HG02884 (cell line): Measurements from ENCODE around the gene SPDYE16.
"Not testable (repeated sequence)": the region's sequence is repeated elsewhere in the genome, so short reads cannot be mapped to it uniquely, and the experiment has no call there.

Experiments
- ATAC-seq: cut with Tn5 transposase; IDR thresholded peaks from one replicate; pipeline ENCODE4 v1.9.1; 2021; ENCODE audit warnings: mild to moderate bottlenecking, moderate library complexity; ENCODE audit not compliant: unreplicated experiment

Gene SPDYE16

GRCh38 chr7:76505168-76506080, 37.7 kb downstream of the SPDYE16 start:
- ATAC-seq, result no peak

GRCh38 chr7:76504351-76505167, 38.5 kb downstream of the SPDYE16 start:
- not testable (repeated sequence) for ATAC-seq

GRCh38 chr7:76503244-76503643, 39.9 kb downstream of the SPDYE16 start:
- ATAC-seq, result not testable (repeated sequence)

GRCh38 chr7:76502836-76503235, 40.3 kb downstream of the SPDYE16 start:
- not testable (repeated sequence) for ATAC-seq

DNA sequence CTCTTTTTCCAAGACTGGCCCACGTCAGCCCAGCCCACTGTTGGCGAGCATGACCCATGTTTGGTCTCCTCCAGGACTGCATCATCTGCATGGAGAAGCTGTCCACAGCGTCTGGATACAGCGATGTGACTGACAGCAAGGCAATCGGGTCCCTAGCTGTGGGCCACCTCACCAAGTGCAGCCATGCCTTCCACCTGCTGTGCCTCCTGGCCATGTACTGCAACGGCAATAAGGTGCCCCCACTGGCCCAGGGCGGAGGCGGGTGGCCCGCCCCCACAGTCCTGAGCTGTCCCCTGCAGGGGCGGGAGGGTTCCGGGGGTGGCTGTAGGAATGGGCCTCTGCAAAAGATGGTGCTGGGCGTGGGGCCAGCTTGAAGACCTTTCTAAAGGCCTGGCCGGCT, 40.9 kb downstream of the SPDYE16 start:
- ATAC-seq, result not testable (repeated sequence)

- not testable (repeated sequence) for ATAC-seq
Observed at GRCh38 chr7:76499924-76500241, 43.2 kb downstream of the SPDYE16 start.

DNA sequence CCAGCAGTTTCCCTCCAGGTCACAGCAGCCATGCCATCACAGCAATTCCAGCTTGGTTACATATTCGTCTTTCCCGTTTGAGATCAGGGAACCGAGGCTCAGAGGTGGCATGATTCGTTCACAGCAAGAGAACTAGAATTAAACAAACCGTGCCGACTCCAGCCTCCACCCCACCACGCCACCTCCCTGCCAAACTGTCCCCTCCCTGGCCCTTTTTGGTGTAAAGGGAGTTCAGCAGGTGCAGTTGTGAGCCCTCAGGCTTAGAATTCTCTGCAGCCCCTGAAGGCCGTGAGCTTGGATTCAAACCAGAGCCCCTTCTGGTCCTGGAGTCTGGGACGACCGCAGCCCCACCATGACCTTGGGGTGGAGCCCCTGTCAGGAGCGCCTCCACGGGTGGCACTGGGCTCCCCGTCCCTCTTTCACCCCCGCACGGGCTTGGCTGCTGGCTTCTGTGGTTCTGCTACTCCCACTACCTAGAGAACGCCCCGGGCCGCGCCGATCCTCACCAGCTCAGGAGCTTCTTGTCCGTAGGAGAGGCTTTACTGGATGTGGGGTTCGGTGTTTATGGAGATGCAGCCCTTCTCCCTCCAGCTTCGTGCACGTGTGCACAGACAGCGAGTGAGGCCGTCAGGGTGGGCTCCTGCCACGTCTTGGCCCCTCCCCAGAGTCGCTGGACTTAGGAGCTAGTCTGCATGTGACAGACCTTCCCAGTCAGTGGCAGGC, 43.7 kb downstream of the SPDYE16 start:
- not testable (repeated sequence) for ATAC-seq

DNA sequence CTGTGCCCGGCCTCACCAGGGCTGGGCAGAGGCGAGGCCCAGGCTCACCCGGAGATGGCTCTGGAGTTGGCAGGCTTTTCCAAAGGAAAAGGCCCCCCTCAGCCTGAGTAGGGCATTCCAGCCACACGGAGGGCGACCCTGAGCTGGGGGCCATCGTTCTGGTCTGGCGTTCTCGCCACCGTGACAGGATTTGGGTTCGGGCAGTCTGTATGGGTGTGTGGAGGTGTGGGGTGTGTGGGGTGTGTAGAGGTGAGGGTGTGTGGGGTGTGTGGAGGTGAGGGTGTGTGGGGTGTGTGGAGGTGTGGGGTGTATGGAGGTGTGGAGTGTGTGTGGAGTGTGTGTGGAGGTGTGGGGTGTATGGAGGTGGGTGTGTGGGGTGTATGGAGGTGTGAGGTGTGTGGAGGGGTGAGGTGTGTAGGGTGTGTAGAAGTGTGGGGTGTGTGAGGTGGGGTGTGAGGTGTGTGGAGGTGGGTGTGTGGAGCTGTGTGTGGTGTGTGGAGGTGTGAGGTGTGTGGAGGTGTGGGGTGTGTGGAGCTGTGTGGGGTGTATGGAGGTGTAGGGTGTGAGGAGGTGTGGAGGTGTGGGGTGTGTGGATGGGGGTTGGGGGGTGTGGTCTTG, 44.4 kb downstream of the SPDYE16 start:
- ATAC-seq, result not testable (repeated sequence)

DNA sequence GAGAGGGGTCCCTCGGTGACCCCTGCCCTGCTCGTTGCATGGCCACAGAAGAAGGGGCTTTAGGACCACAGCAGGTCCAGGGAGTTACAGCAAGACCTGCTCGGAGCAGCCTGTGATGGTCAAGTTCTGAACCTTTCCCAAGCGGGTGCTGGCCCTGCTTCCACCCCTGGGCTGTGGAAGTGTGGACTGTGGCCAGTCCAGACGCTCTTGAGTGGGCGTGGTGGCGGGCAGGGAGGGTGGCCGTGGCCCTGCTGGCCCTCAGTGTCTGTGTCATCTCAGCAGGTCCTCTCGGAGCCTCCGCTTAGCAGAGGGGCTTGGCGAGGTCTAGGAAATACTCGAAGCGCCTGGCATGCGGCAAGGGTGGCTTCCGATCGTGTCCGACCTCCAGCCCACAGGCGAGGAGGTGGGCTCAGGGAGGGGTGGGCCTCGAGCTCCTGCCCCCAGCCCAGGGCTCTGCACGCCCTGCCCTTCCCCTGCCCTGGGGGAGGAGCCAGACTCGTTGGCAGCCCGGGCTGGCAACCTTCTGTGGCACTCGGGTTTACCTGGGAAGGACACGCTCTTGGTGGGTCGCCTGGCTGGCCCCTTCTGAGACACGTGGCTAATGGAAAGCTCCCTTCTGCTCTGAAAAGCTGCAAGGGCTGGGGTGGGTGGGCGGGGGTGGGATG, 45.0 kb downstream of the SPDYE16 start:
- ATAC-seq, result not testable (repeated sequence)

DNA sequence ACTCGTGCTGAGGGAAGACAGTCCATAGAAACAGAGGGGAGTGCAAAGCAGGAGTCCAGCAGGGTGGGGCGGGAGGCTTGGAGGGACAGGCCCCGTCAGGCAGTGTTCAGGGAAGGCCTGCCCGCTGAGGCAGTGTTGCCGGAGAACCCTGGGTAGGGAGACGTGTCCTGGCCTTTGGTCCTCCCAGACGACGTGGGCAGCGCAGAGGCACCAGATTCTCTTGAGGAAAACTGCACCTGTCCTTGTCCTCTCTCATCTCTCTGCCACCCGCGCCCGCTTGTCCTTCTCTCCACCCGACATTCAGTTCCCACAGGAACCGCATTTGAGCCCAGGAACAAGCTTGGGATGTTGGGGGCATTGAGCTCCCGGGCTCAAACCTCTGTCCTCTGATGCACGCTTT, 47.4 kb downstream of the SPDYE16 start:
- not testable (repeated sequence) for ATAC-seq

DNA sequence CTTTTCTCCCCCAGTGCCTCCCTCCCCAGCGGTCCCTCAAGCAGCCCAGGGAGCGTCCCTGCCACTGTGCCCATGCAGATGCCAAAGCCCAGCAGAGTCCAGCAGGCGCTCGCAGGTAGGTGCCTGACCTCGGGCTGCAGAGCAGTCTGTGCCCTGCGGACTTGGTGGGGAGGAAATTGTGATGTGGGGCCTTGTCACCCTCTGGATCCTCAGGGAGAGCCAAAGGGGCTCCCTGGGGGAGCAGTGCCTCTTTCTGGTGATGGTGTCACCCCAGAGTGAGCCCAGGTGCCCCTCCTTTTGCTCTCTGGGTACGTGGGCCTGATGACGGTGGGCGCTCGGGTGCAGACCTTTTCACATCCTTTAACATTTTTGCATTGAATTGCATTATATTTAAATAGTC, 51.0 kb downstream of the SPDYE16 start:
- ATAC-seq, result not testable (repeated sequence)

GRCh38 chr7:76487969-76488368, 55.1 kb downstream of the SPDYE16 start:
- ATAC-seq, result not testable (repeated sequence)

- peak; percentile 99 for ATAC-seq
Observed at GRCh38 chr7:76486618-76487017, 56.5 kb downstream of the SPDYE16 start.

GRCh38 chr7:76485822-76486610, 57.1 kb downstream of the SPDYE16 start:
- peak; percentile 6 for ATAC-seq

DNA sequence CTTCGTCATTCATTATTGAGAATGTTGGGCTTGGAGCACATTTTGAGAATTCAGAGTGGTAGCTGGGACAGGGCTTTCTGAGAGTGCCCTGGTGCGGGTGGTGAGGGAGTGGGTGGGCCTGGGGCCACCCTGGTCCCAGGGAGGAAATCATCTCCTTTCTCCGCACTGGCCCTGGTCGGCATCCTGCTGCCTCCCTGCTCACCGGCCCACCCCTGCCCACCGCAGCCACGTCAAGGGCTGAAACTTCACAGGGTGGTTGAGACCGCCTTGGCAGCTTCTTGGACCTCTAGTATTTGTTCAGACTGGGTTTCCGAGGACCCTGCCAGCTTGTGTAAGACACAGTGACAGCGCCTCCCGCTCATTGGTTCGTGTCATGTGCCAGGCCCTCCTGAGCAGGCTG, 58.6 kb downstream of the SPDYE16 start:
- ATAC-seq, result not testable (repeated sequence)

- ATAC-seq, result not testable (repeated sequence)
Observed at GRCh38 chr7:76483081-76483480, 60.0 kb downstream of the SPDYE16 start.

DNA sequence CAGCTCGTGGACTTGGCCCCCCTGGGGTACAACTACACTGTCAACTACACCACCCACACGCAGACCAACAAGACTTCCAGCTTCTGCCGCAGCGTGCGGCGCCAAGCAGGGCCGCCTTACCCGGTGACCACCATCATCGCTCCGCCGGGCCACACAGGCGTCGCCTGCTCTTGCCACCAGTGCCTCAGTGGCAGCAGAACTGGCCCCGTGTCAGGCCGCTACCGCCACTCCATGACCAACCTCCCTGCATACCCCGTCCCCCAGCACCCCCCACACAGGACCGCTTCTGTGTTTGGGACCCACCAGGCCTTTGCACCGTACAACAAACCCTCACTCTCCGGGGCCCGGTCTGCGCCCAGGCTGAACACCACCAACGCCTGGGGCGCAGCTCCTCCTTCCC, 60.4 kb downstream of the SPDYE16 start:
- ATAC-seq, result not testable (repeated sequence)
